Urinary bladder (tissue), 4 donors: ENCODE data around the gene RNU1-4. TPM values are rescaled to one million over a fixed set of nuclear protein-coding genes. Genes with fewer than 3 reads are reported as not detected.
"Not testable (repeated sequence)": the region's sequence is repeated elsewhere in the genome, so short reads cannot be mapped to it uniquely, and the experiment has no call there.

Source experiments
- DNase-seq: peaks from one replicate; pipeline ENCODE4 v3.0.0-alpha.2; 2015; ENCODE audit errors: extremely low spot score
- H3K27ac ChIP-seq: one replicate; pipeline ENCODE4 v1.5.1; 2013; ENCODE audit warnings: low read depth, mild to moderate bottlenecking, moderate library complexity
- H3K36me3 ChIP-seq: one replicate; pipeline ENCODE4 v1.6.1; 2013; ENCODE audit warnings: mild to moderate bottlenecking, moderate library complexity; ENCODE audit not compliant: insufficient read depth
- H3K4me1 ChIP-seq: one replicate; pipeline ENCODE4 v1.6.1; 2013; ENCODE audit warnings: mild to moderate bottlenecking, moderate library complexity; ENCODE audit not compliant: insufficient read depth
- H3K4me3 ChIP-seq: one replicate; pipeline ENCODE4 v1.5.1; 2013; ENCODE audit warnings: low read depth, low read length
- WGBS: extraction: QIAGEN DNeasy Blood & Tissue Kit; methylation state at CpG from one replicate; pipeline ENCODE4 v1.1.7; 2013; 5-methylcytosine and 5-hydroxymethylcytosine counted together
- polyA plus RNA-seq: library from polyadenylated mRNA; stranded (reverse); fragments of 200-250 nt; gene quantifications from one replicate; pipeline ENCODE4 v1.2.3, GENCODE V29; 2013
- total RNA-seq: library from RNA; depleted of rRNA; stranded (reverse); fragments of >200 nt; gene quantifications from one replicate; pipeline ENCODE4 v1.2.3, GENCODE V29; 2014
- donor health status: healthy with polysubstance abuse.
- donor health status: healthy.

RNU1-4 gene
- total RNA-seq, result under 0.01 TPM
- polyA plus RNA-seq, result not detected

- not testable (repeated sequence) for H3K4me3 ChIP-seq, H3K27ac ChIP-seq, H3K36me3 ChIP-seq, H3K4me1 ChIP-seq, DNase-seq
- WGBS, result no CpG with 5 or more reads among the region's 46 CpGs
These were observed at the start of gene RNU1-4 for GRCh38 chr1:16740047-16740964. TSS of gene RNU1-4 (plus strand) at chr1:16740516.

- not testable (repeated sequence) for DNase-seq
- 89% methylated on average over 8 of the region's 13 CpGs for WGBS
These were observed 49.2 kb upstream of the RNU1-4 start for GRCh38 chr1:16690971-16691682.

GRCh38 chr1:16692283-16692682, 48.0 kb upstream of the RNU1-4 start:
- not testable (repeated sequence) for H3K36me3 ChIP-seq, H3K27ac ChIP-seq, H3K4me3 ChIP-seq, H3K4me1 ChIP-seq, DNase-seq
- WGBS, result 12% methylated on average over 25 of the region's 39 CpGs

More at GRCh38 chr1:16690971-16691682, 49.2 kb upstream of the RNU1-4 start:
- not testable (repeated sequence) for H3K4me3 ChIP-seq, H3K4me1 ChIP-seq, H3K27ac ChIP-seq, H3K36me3 ChIP-seq

GRCh38 chr1:16692717-16693448, 47.4 kb upstream of the RNU1-4 start:
- not testable (repeated sequence) for H3K27ac ChIP-seq, DNase-seq, H3K4me3 ChIP-seq, H3K4me1 ChIP-seq, H3K36me3 ChIP-seq
- 3% methylated on average over 16 of the region's 79 CpGs for WGBS

GRCh38 chr1:16693449-16694307, 46.6 kb upstream of the RNU1-4 start:
- not testable (repeated sequence) for DNase-seq

GRCh38 chr1:16694308-16694702, 46.0 kb upstream of the RNU1-4 start:
- H3K27ac ChIP-seq, DNase-seq, H3K36me3 ChIP-seq, H3K4me3 ChIP-seq, H3K4me1 ChIP-seq: not testable (repeated sequence)
- no CpG with 5 or more reads among the region's 16 CpGs for WGBS

More at GRCh38 chr1:16693449-16694307, 46.6 kb upstream of the RNU1-4 start:
- H3K36me3 ChIP-seq, H3K4me3 ChIP-seq, H3K27ac ChIP-seq, H3K4me1 ChIP-seq: not testable (repeated sequence)
- WGBS, result under 1% methylated on average over 33 of the region's 96 CpGs

- WGBS, result 30% methylated on average over 27 of the region's 33 CpGs
- not testable (repeated sequence) for H3K27ac ChIP-seq, H3K4me1 ChIP-seq, H3K36me3 ChIP-seq, DNase-seq, H3K4me3 ChIP-seq
These were observed 43.7 kb upstream of the RNU1-4 start for GRCh38 chr1:16696507-16697150.

- not testable (repeated sequence) for H3K36me3 ChIP-seq, DNase-seq, H3K4me1 ChIP-seq, H3K4me3 ChIP-seq, H3K27ac ChIP-seq
- WGBS, result 86% methylated on average over 3 of the region's 7 CpGs
These were observed 43.2 kb upstream of the RNU1-4 start for GRCh38 chr1:16697152-16697551.

- not testable (repeated sequence) for H3K4me1 ChIP-seq, H3K27ac ChIP-seq, DNase-seq, H3K36me3 ChIP-seq, H3K4me3 ChIP-seq
- WGBS, result 5% methylated on average over 44 of the region's 52 CpGs
These were observed 40.9 kb upstream of the RNU1-4 start for GRCh38 chr1:16699440-16699839.

- not testable (repeated sequence) for H3K4me3 ChIP-seq, DNase-seq, H3K4me1 ChIP-seq, H3K36me3 ChIP-seq, H3K27ac ChIP-seq
- 7% methylated on average over 6 of the region's 57 CpGs for WGBS
These were observed 40.0 kb upstream of the RNU1-4 start for GRCh38 chr1:16700138-16700895.

- not testable (repeated sequence) for H3K4me1 ChIP-seq, H3K36me3 ChIP-seq, DNase-seq, H3K27ac ChIP-seq, H3K4me3 ChIP-seq
- WGBS, result 29% methylated on average over 9 of the region's 37 CpGs
These were observed 39.1 kb upstream of the RNU1-4 start for GRCh38 chr1:16701189-16701588.

- H3K4me1 ChIP-seq, H3K27ac ChIP-seq, DNase-seq, H3K36me3 ChIP-seq, H3K4me3 ChIP-seq: not testable (repeated sequence)
- WGBS, result 76% methylated on average over 4 of the region's 5 CpGs
These were observed 38.0 kb upstream of the RNU1-4 start for GRCh38 chr1:16702280-16702679.
